GM10266 (cell line): Measurements from ENCODE around the gene GRID1.

ENCODE experiments used
- DNase-seq: peaks from one replicate; pipeline ENCODE4 v3.0.0; 2012; ENCODE audit errors: extremely low spot score
- CTCF ChIP-seq: IDR thresholded peaks from 2 replicates; pipeline ENCODE4 v1.5.1; 2012; ENCODE audit warnings: mild to moderate bottlenecking, low read depth; ENCODE audit not compliant: control insufficient read depth, insufficient read depth; ENCODE audit errors: missing control alignments

The GRID1 gene

GRCh38 chr10:85920311-85920710 lies 446.3 kb downstream of the GRID1 start:
- DNase-seq = no peak
- TF ChIP-seq CTCF = no peak

- DNase-seq = no peak
- no peak for TF ChIP-seq CTCF
Observed at GRCh38 chr10:85919491-85920021, 447.0 kb downstream of the GRID1 start.

GRCh38 chr10:85918371-85918770 lies 448.2 kb downstream of the GRID1 start:
- no peak for DNase-seq

GRCh38 chr10:85917601-85918000 lies 449.0 kb downstream of the GRID1 start:
- TF ChIP-seq CTCF = no peak
- DNase-seq = no peak

More at GRCh38 chr10:85918371-85918770, 448.2 kb downstream of the GRID1 start:
- no peak for TF ChIP-seq CTCF

- TF ChIP-seq CTCF = no peak
- no peak for DNase-seq
Observed at GRCh38 chr10:85916994-85917573, 449.5 kb downstream of the GRID1 start.

GRCh38 chr10:85916286-85916685 lies 450.3 kb downstream of the GRID1 start:
- no peak for TF ChIP-seq CTCF

GRCh38 chr10:85915245-85915846 lies 451.2 kb downstream of the GRID1 start:
- TF ChIP-seq CTCF = no peak
- DNase-seq = no peak

More at GRCh38 chr10:85916286-85916685, 450.3 kb downstream of the GRID1 start:
- DNase-seq = no peak
